Activated CD8-positive, alpha-beta T cell treated with anti-CD3 and anti-CD28 coated beads, Interleukin-2, amount 10 ng/mL, durations not matched to agents 7 days and 5 days (primary cell): ENCODE data around the gene SLC2A2. TPM values are rescaled to one million over a fixed set of nuclear protein-coding genes. Genes with fewer than 3 reads are reported as not detected.

Experiments
- ATAC-seq: fragments of 150-1000 bp; cut with Tn5 transposase; one replicate; pipeline ENCODE4 v1.10.0; 2021; ENCODE audit warnings: moderate library complexity
- CTCF ChIA-PET: fragments of 350-600 bp; sonication (Branson Sonifier 250); formaldehyde crosslinking; loops from one replicate; lab custom pipeline; 2021; ENCODE audit warnings: antibody characterized with exemption; lab: Charles Lee
- POLR2A ChIA-PET: fragments of 350-600 bp; sonication (Branson Sonifier 250); formaldehyde crosslinking; loops from one replicate; lab custom pipeline; 2021; ENCODE audit warnings: antibody characterized with exemption; lab: Charles Lee
- DNase-seq: peaks from one replicate; pipeline ENCODE4 v3.0.0-alpha.2; 2020
- H3K27ac Mint-ChIP-seq: one replicate; pipeline ENCODE4 v1.8.0; 2021; ENCODE audit warnings: mild to moderate bottlenecking, mixed read lengths
- H3K27me3 Mint-ChIP-seq: one replicate; pipeline ENCODE4 v1.8.0; 2021; ENCODE audit warnings: low read depth, mixed read lengths
- H3K36me3 Mint-ChIP-seq: one replicate; pipeline ENCODE4 v1.8.0; 2021; ENCODE audit warnings: low read depth, mixed read lengths
- H3K4me1 Mint-ChIP-seq: one replicate; pipeline ENCODE4 v1.8.0; 2021; ENCODE audit warnings: low read depth, mixed read lengths
- H3K4me3 Mint-ChIP-seq: one replicate; pipeline ENCODE4 v1.8.0; 2021; ENCODE audit warnings: mild to moderate bottlenecking, mixed read lengths
- H3K9me3 Mint-ChIP-seq: one replicate; pipeline ENCODE4 v1.8.0; 2022; ENCODE audit warnings: mixed read lengths; ENCODE audit not compliant: insufficient read depth
- total RNA-seq, 2 experiments: library from RNA; stranded (reverse); gene quantifications; one replicate each; pipeline ENCODE4 v1.2.3, GENCODE V29; 2021

SLC2A2 gene
- total RNA-seq, 2 experiments from 2014 or later = not detected

DNA sequence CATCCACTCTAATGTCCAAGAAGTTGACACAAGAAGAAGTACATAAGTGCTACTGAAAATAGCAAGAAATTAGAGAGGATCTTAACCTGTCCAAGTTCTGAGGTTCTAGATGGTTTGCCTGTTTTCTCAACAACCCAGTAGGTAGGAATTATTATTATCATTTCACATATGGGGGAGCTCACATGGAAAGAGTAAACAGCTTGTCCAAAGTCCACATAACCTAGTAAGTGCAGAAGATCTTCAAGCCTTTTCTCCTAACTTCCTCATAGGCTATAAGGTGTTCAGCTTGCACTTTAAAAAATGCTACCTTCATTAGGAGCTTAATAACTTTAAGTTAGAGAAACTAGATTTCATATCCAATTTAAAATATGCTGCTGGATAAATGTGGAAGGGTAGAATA is 3.0 kb downstream of the SLC2A2 start:
- ChIA-PET CTCF (interaction anchor here (0.9 kb wide), 1 partner anchor 9 kb away, joined by 4 read pairs; no protein-coding TSS in a partner anchor), POLR2A (no interaction called here)
- Mint-ChIP-seq H3K4me3 (no peak overlapping the region), H3K27me3 (peaks cover 27% of the 10 kb centered on the region), H3K36me3 (no peaks in the 10 kb centered on the region), H3K27ac (no peak overlapping the region), H3K4me1 (peaks cover 2% of the 10 kb centered on the region), H3K9me3 (no peaks in the 10 kb centered on the region)
- ATAC-seq (no peak), DNase-seq (no peak)

GRCh38 chr3:171021377-171021776 is 5.1 kb downstream of the SLC2A2 start:
- Mint-ChIP-seq H3K4me1 (no peaks in the 10 kb centered on the region), H3K27me3 (peaks cover 24% of the 10 kb centered on the region), H3K4me3 (no peak overlapping the region), H3K36me3 (no peaks in the 10 kb centered on the region), H3K27ac (no peak overlapping the region), H3K9me3 (no peaks in the 10 kb centered on the region)
- CTCF ChIA-PET = no interaction called here
- POLR2A ChIA-PET = no interaction called here
- ATAC-seq (no peak), DNase-seq (no peak)

DNA sequence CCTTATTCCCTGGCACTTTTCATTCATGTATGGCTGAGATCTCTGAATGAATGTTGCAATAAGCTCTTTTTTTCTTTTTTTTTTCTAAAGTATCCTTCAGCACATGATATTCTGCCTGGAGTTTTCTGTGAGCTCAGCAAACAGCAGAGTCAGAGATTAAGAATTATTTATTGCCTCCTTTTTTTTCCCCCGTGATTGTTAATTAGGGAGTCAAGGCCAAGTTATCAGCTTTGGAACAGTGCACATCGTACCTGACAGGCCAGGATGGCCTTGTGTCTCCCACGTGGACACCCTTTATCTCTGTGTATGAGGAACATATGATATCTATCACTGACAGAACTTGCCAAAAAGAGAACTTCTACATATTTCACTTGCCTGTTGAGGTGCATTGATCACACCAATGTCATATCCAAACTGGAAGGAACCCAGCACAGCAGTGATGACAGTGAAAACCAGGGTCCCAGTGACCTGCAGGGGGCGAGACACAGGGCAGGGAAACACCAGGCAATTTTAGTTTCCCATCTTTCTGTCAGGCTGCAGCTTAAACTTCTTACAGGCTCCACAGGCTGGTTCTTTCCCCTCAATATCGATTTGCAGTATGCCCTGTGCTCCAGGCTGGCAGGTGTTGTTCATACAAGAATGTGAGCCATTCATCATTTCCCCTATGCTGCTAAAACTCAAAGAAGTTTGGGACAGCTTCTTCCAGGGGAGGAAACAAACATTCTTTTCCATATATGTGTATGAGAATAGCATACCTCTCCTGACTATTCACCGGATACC is 8.2 kb downstream of the SLC2A2 start:
- no peak overlapping the region for H3K4me3 Mint-ChIP-seq
- H3K27ac Mint-ChIP-seq = no peak overlapping the region
- no peaks in the 10 kb centered on the region for H3K9me3 Mint-ChIP-seq
- ATAC-seq (no peak), DNase-seq (no peak)
- peaks cover 11% of the 10 kb centered on the region for H3K27me3 Mint-ChIP-seq
- CTCF ChIA-PET = interaction anchor here (0.7 kb wide), 1 partner anchor 212 kb away, joined by 3 read pairs; no protein-coding TSS in a partner anchor
- no peaks in the 10 kb centered on the region for H3K4me1 Mint-ChIP-seq
- H3K36me3 Mint-ChIP-seq = no peaks in the 10 kb centered on the region
- POLR2A ChIA-PET = no interaction called here

GRCh38 chr3:171013822-171014748 is 12.4 kb downstream of the SLC2A2 start:
- Mint-ChIP-seq H3K9me3 (no peaks in the 10 kb centered on the region), H3K4me1 (no peaks in the 10 kb centered on the region), H3K27me3 (peaks cover 11% of the 10 kb centered on the region), H3K36me3 (no peaks in the 10 kb centered on the region), H3K4me3 (no peak overlapping the region), H3K27ac (no peak overlapping the region)
- ChIA-PET POLR2A (no interaction called here), CTCF (interaction anchor here (0.9 to 1.5 kb wide), 3 partner anchors 10 to 52 kb away, joined by 3 to 4 read pairs (median 3); no protein-coding TSS in a partner anchor)
- ATAC-seq (no peak), DNase-seq (no peak)

- CTCF ChIA-PET = interaction anchor here (0.5 kb wide), 1 partner anchor 1096 kb away, joined by 3 read pairs; no protein-coding TSS in a partner anchor
- Mint-ChIP-seq H3K9me3 (no peaks in the 10 kb centered on the region), H3K27me3 (peaks cover 10% of the 10 kb centered on the region)
Observed at GRCh38 chr3:171011873-171012336, 14.6 kb downstream of the SLC2A2 start.

GRCh38 chr3:171011109-171011872 is 15.2 kb downstream of the SLC2A2 start:
- H3K4me1 Mint-ChIP-seq = no peaks in the 10 kb centered on the region
- H3K27ac Mint-ChIP-seq = no peak overlapping the region
- no peak overlapping the region for H3K4me3 Mint-ChIP-seq
- ChIA-PET POLR2A (no interaction called here), CTCF (interaction anchor here (0.5 kb wide), 1 partner anchor 1097 kb away, joined by 3 read pairs; no protein-coding TSS in a partner anchor)
- H3K36me3 Mint-ChIP-seq = no peaks in the 10 kb centered on the region
- no peak for DNase-seq
- no peaks in the 10 kb centered on the region for H3K9me3 Mint-ChIP-seq
- H3K27me3 Mint-ChIP-seq = peaks cover 10% of the 10 kb centered on the region
- ATAC-seq = no peak

More at GRCh38 chr3:171011873-171012336, 14.6 kb downstream of the SLC2A2 start:
- Mint-ChIP-seq H3K36me3 (no peaks in the 10 kb centered on the region), H3K27ac (no peak overlapping the region), H3K4me3 (no peak overlapping the region), H3K4me1 (no peaks in the 10 kb centered on the region)
- no peak for DNase-seq
- no peak for ATAC-seq
- POLR2A ChIA-PET = no interaction called here

DNA sequence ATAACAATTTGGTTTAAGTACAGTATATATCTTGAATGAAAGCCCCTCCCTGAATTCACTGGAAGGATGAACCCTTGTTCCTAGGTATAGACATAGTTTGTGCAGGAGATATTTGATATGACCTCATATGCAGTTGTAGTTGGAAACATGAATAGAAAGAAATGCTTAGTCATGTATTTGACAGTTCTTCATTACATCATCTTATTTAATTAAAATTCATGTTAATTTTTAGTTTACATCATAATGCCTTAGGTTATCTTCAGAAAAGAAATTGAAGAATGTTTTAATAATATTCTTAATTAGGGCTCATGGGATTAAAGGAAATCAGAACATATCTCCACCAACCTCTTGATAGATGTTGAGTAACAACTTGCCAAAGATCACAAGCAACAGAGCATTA is 19.2 kb downstream of the SLC2A2 start:
- POLR2A ChIA-PET = no interaction called here
- no peaks in the 10 kb centered on the region for H3K9me3 Mint-ChIP-seq
- H3K27ac Mint-ChIP-seq = no peak overlapping the region
- CTCF ChIA-PET = no interaction called here
- ATAC-seq (no peak), DNase-seq (no peak)
- no peak overlapping the region for H3K4me3 Mint-ChIP-seq
- H3K4me1 Mint-ChIP-seq = no peaks in the 10 kb centered on the region
- no peaks in the 10 kb centered on the region for H3K36me3 Mint-ChIP-seq
- H3K27me3 Mint-ChIP-seq = peaks cover 9% of the 10 kb centered on the region

GRCh38 chr3:171005648-171006047 is 20.9 kb downstream of the SLC2A2 start:
- ATAC-seq (no peak), DNase-seq (no peak)
- Mint-ChIP-seq H3K36me3 (no peaks in the 10 kb centered on the region), H3K9me3 (no peaks in the 10 kb centered on the region), H3K4me3 (no peak overlapping the region), H3K4me1 (no peaks in the 10 kb centered on the region), H3K27ac (no peak overlapping the region), H3K27me3 (peaks cover 5% of the 10 kb centered on the region)
- CTCF ChIA-PET = no interaction called here
- POLR2A ChIA-PET = interaction anchor here (0.5 kb wide), 1 partner anchor 45 kb away, joined by 3 read pairs; no protein-coding TSS in a partner anchor

GRCh38 chr3:171001957-171002694 is 24.4 kb downstream of the SLC2A2 start:
- H3K4me1 Mint-ChIP-seq = peaks cover 2% of the 10 kb centered on the region
- H3K9me3 Mint-ChIP-seq = no peaks in the 10 kb centered on the region
- POLR2A ChIA-PET = no interaction called here
- no peak overlapping the region for H3K27ac Mint-ChIP-seq
- no peak overlapping the region for H3K4me3 Mint-ChIP-seq
- no peaks in the 10 kb centered on the region for H3K27me3 Mint-ChIP-seq
- DNase-seq (no peak), ATAC-seq (no peak)
- CTCF ChIA-PET = no interaction called here
- no peaks in the 10 kb centered on the region for H3K36me3 Mint-ChIP-seq

DNA sequence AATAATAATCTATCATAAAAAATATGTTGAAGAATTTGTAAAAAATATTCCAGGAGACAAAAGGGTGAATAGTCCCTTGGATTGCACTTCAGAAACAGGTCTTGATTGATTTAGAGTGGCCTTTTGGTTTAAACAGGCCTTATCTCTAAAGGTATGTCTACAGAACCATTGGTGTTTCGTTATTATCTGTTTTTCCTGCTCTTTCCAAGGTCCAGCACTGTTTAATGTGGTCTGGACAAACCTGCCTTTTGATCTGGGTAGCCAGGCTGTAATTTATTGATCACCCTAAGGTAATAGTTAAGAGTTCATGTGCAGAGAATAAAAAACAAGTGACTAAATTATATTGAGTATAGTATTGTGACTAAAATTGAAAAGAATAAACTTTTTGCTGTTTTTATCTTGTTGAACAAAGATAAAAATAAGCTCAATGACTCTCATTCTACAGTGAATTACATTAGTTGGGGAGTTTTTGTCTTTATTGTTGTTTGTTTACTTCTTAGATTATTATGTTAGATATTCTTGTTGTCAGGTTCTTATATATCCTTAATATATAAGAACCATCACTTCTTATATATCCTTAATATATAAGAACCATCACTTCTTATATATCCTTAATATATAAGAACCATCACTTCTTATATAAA is 25.1 kb downstream of the SLC2A2 start:
- Mint-ChIP-seq H3K27me3 (no peaks in the 10 kb centered on the region), H3K4me1 (peaks cover 2% of the 10 kb centered on the region), H3K4me3 (no peak overlapping the region), H3K27ac (no peak overlapping the region), H3K9me3 (no peaks in the 10 kb centered on the region), H3K36me3 (no peaks in the 10 kb centered on the region)
- ATAC-seq (no peak), DNase-seq (no peak)
- POLR2A ChIA-PET = no interaction called here
- CTCF ChIA-PET = no interaction called here
